Measurements from ENCODE around the gene CARHSP1. TPM values are rescaled to one million over a fixed set of nuclear protein-coding genes. Genes with fewer than 3 reads are reported as not detected.

CARHSP1 gene
- polyA plus RNA-seq, 1 donor (not counting 4 experiments of a cell fraction or from before 2014, with no cell fraction given) = 61.9 TPM

DNA sequence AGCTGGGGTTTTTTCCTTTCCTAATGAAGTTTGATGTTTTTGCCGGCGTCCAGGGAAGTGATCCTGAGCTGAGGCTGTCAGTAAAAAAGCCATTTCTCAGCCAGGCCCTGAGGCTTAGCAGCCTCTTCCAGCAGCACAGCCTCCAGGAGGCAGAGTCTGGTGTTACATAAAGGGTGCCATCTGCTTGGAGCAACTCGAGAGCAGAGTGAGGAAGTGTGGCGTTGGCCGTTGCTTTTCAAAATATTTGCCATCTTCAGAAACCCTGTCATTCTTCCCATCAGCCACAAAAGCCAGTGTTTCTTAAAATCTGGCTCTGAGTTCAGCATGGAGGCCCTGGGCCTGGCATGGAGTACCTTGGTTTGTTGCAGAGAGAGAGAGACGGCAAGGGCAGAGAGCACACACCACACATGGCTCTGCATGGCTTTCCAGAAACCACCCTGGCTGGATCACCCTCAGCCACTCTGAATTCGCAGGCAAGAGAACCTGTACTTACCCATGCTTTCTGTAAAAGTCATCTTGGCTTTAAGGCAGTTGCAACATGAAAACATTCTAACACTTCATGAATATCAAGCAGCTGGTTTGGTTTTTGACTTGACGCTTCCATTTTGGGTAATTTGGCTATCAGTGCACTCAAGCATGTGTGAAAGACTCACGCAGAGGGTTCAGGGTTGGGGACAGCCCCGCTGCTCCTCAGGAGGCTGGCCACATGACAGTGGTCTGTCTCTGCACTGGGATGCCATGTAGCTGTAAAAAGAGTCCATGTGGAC lies 50.1 kb downstream of the CARHSP1 start:
- Histone ChIP-seq H3K27me3 (ENCODE audit: control insufficient read depth, extremely low read depth, insufficient read depth, low read length) (no peaks in the 10 kb centered on the region), H3K4me1 (ENCODE audit: control insufficient read depth, extremely low read depth, insufficient read depth, low read length) (no peaks in the 10 kb centered on the region), H3K27ac (ENCODE audit: control insufficient read depth, insufficient read depth, low read length) (no peak overlapping the region), H3K9me3 (ENCODE audit: control insufficient read depth, low read depth, low read length) (no peaks in the 10 kb centered on the region), H3K36me3 (ENCODE audit: control insufficient read depth in 2 of 2, extremely low read depth in 1 of 2, insufficient read depth in 2 of 2, low read length in 2 of 2) (peaks cover 32 to 50% of the 10 kb centered on the region in 2 experiments), H3K9me1 (ENCODE audit: control insufficient read depth, extremely low read depth, insufficient read depth, low read length) (no peaks in the 10 kb centered on the region), H3K79me2 (ENCODE audit: control insufficient read depth, insufficient read depth, low read length) (peaks cover 8% of the 10 kb centered on the region), H3K9ac (ENCODE audit: control insufficient read depth, extremely low read depth, insufficient read depth, low read length) (no peak overlapping the region), H2AFZ (ENCODE audit: control insufficient read depth, low read length) (no peak overlapping the region), H4K20me1 (ENCODE audit: control insufficient read depth, extremely low read depth, insufficient read depth, low read length) (no peaks in the 10 kb centered on the region), H3K4me2 (ENCODE audit: control insufficient read depth, extremely low read depth, insufficient read depth, low read depth, low read length) (no peak overlapping the region), H3K4me3 (ENCODE audit: control insufficient read depth in 2 of 3, extremely low read depth in 1 of 3, insufficient read depth in 2 of 3, low read depth in 1 of 3, low read length in 3 of 3) (no peak overlapping the region)
- FAIRE-seq (no peak), DNase-seq (ENCODE audit: low read depth, low spot score) (no peak)
- dilution Hi-C loops (cut with MboI; ENCODE audit: extremely low pct_ligation_motif_present, low sequenced_read_pairs) = no loop called here
- TF ChIP-seq EZH2 (IDR thresholded peaks at IDR 0.05; ENCODE audit: low read length) = no peak
- TF ChIP-seq, protein P1, sequence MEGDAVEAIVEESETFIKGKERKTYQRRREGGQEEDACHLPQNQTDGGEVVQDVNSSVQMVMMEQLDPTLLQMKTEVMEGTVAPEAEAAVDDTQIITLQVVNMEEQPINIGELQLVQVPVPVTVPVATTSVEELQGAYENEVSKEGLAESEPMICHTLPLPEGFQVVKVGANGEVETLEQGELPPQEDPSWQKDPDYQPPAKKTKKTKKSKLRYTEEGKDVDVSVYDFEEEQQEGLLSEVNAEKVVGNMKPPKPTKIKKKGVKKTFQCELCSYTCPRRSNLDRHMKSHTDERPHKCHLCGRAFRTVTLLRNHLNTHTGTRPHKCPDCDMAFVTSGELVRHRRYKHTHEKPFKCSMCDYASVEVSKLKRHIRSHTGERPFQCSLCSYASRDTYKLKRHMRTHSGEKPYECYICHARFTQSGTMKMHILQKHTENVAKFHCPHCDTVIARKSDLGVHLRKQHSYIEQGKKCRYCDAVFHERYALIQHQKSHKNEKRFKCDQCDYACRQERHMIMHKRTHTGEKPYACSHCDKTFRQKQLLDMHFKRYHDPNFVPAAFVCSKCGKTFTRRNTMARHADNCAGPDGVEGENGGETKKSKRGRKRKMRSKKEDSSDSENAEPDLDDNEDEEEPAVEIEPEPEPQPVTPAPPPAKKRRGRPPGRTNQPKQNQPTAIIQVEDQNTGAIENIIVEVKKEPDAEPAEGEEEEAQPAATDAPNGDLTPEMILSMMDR (optimal IDR thresholded peaks at IDR 0.05 in 1 of 3, IDR thresholded peaks at IDR 0.05 in 1 of 3, conservative IDR thresholded peaks at IDR 0.05 in 1 of 3; ENCODE audit: extremely low read depth in 1 of 3, insufficient read depth in 2 of 3, low read length in 3 of 3) = no peak

DNA sequence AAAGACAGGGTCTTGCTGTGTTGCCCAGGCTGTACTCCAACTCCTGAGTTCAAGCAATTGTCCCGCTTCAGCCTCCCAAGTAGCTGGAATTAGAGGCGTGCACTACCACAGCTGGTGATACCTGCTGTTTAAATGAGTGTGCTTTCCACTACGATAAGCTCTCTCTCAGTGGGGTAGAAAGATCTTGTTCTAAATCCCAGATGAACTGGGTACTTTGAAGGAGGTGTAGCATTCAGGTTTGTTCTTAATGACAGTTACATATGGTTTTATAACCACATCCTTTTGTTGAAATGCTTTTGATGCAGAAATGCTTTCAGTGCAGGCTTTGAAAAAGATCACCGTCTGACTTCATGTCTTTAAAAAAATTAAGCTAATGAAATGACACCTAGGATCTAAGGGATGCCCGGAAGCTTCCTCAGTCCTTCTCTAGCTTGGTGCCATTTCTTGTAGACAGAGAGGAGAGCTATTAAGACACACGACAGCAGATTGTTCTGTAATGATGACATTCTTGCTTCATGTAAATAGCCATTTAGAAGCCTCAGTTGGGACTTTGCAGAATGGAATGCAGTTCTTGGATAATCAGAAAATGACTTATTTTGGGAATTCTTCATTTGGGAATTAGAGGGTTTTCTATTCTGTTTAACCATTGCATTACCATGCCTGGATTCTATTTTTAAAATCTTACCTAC lies 51.7 kb downstream of the CARHSP1 start:
- no peak for TF ChIP-seq EZH2 (IDR thresholded peaks at IDR 0.05; ENCODE audit: low read length)
- TF ChIP-seq, protein P1 (optimal IDR thresholded peaks at IDR 0.05 in 1 of 3, IDR thresholded peaks at IDR 0.05 in 1 of 3, conservative IDR thresholded peaks at IDR 0.05 in 1 of 3; ENCODE audit: extremely low read depth in 1 of 3, insufficient read depth in 2 of 3, low read length in 3 of 3) = no peak
- dilution Hi-C loops (cut with MboI; ENCODE audit: extremely low pct_ligation_motif_present, low sequenced_read_pairs) = no loop called here
- Histone ChIP-seq H4K20me1 (ENCODE audit: control insufficient read depth, extremely low read depth, insufficient read depth, low read length) (no peaks in the 10 kb centered on the region), H3K4me2 (ENCODE audit: control insufficient read depth, extremely low read depth, insufficient read depth, low read depth, low read length) (no peak overlapping the region), H2AFZ (ENCODE audit: control insufficient read depth, low read length) (no peak overlapping the region), H3K9me3 (ENCODE audit: control insufficient read depth, low read depth, low read length) (no peaks in the 10 kb centered on the region), H3K27ac (ENCODE audit: control insufficient read depth, insufficient read depth, low read length) (no peak overlapping the region), H3K79me2 (ENCODE audit: control insufficient read depth, insufficient read depth, low read length) (peaks cover 8% of the 10 kb centered on the region), H3K4me1 (ENCODE audit: control insufficient read depth, extremely low read depth, insufficient read depth, low read length) (no peaks in the 10 kb centered on the region), H3K27me3 (ENCODE audit: control insufficient read depth, extremely low read depth, insufficient read depth, low read length) (no peaks in the 10 kb centered on the region), H3K36me3 (ENCODE audit: control insufficient read depth in 2 of 2, extremely low read depth in 1 of 2, insufficient read depth in 2 of 2, low read length in 2 of 2) (peaks cover 38 to 64% of the 10 kb centered on the region in 2 experiments), H3K9ac (ENCODE audit: control insufficient read depth, extremely low read depth, insufficient read depth, low read length) (no peak overlapping the region), H3K9me1 (ENCODE audit: control insufficient read depth, extremely low read depth, insufficient read depth, low read length) (no peaks in the 10 kb centered on the region), H3K4me3 (ENCODE audit: control insufficient read depth in 2 of 3, extremely low read depth in 1 of 3, insufficient read depth in 2 of 3, low read depth in 1 of 3, low read length in 3 of 3) (no peak overlapping the region)
- FAIRE-seq (no peak), DNase-seq (ENCODE audit: low read depth, low spot score) (no peak)
